Measurements from ENCODE around the gene ACACB. TPM values are rescaled to one million over a fixed set of nuclear protein-coding genes. Genes with fewer than 3 reads are reported as not detected.

The ACACB gene
- total RNA-seq, 1 experiment from 2014 or later, result 26.2 TPM

DNA sequence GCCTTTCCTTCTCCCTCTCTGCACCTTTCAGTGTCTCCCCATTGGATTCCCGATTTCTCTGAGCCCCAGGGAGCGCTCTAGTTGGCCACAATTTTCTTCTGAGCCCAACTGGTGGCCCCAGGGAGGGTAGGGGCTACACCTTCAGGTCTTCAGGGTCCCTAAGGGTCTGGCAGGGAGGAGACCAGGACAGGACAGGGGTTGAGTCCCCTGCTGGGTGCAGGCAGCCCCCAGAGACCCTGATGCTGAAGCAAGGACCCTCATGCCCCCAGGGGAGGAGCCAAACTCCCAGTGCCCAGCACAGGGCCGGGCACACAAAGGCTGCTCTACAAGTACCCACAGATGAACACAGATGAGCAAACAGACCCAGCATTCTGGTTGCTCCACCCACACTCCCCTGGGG, 180.0 kb downstream of the ACACB start:
- Histone ChIP-seq H3K27me3 (replicated peaks; ENCODE audit: control insufficient read depth, insufficient read depth, low read length) (no peaks in the 10 kb centered on the region), H3K4me3 (ENCODE audit: low read depth, low read length) (no peak overlapping the region), H3K4me1 (no peaks in the 10 kb centered on the region), H3K36me3 (ENCODE audit: control insufficient read depth, insufficient read depth, low read length) (no peaks in the 10 kb centered on the region), H3K9me3 (no peaks in the 10 kb centered on the region)
- no peak for DNase-seq
- Mint-ChIP-seq H3K27me3 (ENCODE audit: insufficient read depth, unreplicated experiment) (peaks cover 7% of the 10 kb centered on the region), H3K27ac (ENCODE audit: unreplicated experiment) (no peak overlapping the region), H3K9me3 (ENCODE audit: unreplicated experiment) (no peaks in the 10 kb centered on the region), H3K4me3 (ENCODE audit: unreplicated experiment) (no peak overlapping the region), H3K36me3 (ENCODE audit: insufficient read depth, unreplicated experiment) (no peaks in the 10 kb centered on the region), H3K4me1 (ENCODE audit: low read depth, unreplicated experiment) (peaks cover 4% of the 10 kb centered on the region)
- ChIA-PET CTCF (no interaction called here), POLR2A (no interaction called here)
- no peak for TF ChIP-seq CTCF (IDR thresholded peaks at IDR 0.05; ENCODE audit: insufficient read depth in 1 of 2, low read depth in 1 of 2, low read length in 1 of 2, severe bottlenecking in 1 of 2, unreplicated experiment in 1 of 2)
- intact Hi-C loops (cut with micrococcal nuclease; ENCODE audit: unreplicated experiment), result no loop called here
- BruUV-seq (replicated peaks), result no TSS peak

GRCh38 chr12:109299849-109300248, 183.5 kb downstream of the ACACB start:
- H3K36me3 Mint-ChIP-seq (ENCODE audit: insufficient read depth, unreplicated experiment), result no peaks in the 10 kb centered on the region
- Histone ChIP-seq H3K4me1 (no peaks in the 10 kb centered on the region), H3K36me3 (ENCODE audit: control insufficient read depth, insufficient read depth, low read length) (no peaks in the 10 kb centered on the region), H3K9me3 (no peaks in the 10 kb centered on the region), H3K4me3 (ENCODE audit: low read depth, low read length) (no peak overlapping the region), H3K27me3 (replicated peaks; ENCODE audit: control insufficient read depth, insufficient read depth, low read length) (no peaks in the 10 kb centered on the region)
- ChIA-PET POLR2A (no interaction called here), CTCF (no interaction called here)
- no peak overlapping the region for H3K4me3 Mint-ChIP-seq (ENCODE audit: unreplicated experiment)
- H3K27me3 Mint-ChIP-seq (ENCODE audit: insufficient read depth, unreplicated experiment), result peaks cover 10% of the 10 kb centered on the region
- H3K27ac Mint-ChIP-seq (ENCODE audit: unreplicated experiment), result no peak overlapping the region
- no peak for DNase-seq
- intact Hi-C loops (cut with micrococcal nuclease; ENCODE audit: unreplicated experiment), result loop anchor here (5.0 kb wide), 1 partner anchor 87 kb away; no protein-coding TSS in a partner anchor
- peaks cover 11% of the 10 kb centered on the region for H3K4me1 Mint-ChIP-seq (ENCODE audit: low read depth, unreplicated experiment)
- no peak for TF ChIP-seq CTCF (IDR thresholded peaks at IDR 0.05; ENCODE audit: insufficient read depth in 1 of 2, low read depth in 1 of 2, low read length in 1 of 2, severe bottlenecking in 1 of 2, unreplicated experiment in 1 of 2)
- no peaks in the 10 kb centered on the region for H3K9me3 Mint-ChIP-seq (ENCODE audit: unreplicated experiment)
- no TSS peak for BruUV-seq (replicated peaks)

DNA sequence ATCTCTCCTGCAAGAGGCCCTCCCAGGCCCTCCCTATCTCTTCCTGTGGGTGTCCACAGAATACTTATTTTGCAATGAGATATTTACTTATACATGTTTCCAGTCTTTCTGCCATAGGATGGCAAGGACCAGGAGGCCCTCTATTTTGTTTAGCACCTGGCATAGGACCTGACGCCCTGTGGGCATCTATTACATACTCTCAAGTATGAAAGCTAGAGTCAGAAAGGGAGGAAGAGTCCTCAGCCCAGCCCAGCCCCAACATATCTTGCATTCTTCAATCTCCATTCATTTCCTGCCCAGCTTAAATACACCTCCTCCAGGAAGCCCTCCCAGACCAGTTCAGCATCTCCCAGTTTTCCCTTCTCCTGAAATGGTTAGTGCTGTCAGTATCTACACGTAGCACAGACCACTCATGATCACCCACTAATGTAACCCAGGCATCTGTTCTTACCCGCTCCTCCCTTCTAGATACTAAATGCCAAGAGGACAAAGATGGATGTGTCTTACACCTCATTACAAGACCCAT, 185.3 kb downstream of the ACACB start:
- Mint-ChIP-seq H3K9me3 (ENCODE audit: unreplicated experiment) (no peaks in the 10 kb centered on the region), H3K4me1 (ENCODE audit: low read depth, unreplicated experiment) (peaks cover 11% of the 10 kb centered on the region), H3K36me3 (ENCODE audit: insufficient read depth, unreplicated experiment) (no peaks in the 10 kb centered on the region), H3K27ac (ENCODE audit: unreplicated experiment) (no peak overlapping the region), H3K4me3 (ENCODE audit: unreplicated experiment) (no peak overlapping the region), H3K27me3 (ENCODE audit: insufficient read depth, unreplicated experiment) (peaks cover 3% of the 10 kb centered on the region)
- ChIA-PET POLR2A (no interaction called here), CTCF (interaction anchor here (1.9 kb wide), 1 partner anchor 84 kb away, joined by 5 read pairs; no protein-coding TSS in a partner anchor)
- H3K27me3 ChIP-seq (replicated peaks; ENCODE audit: control insufficient read depth, insufficient read depth, low read length), result no peaks in the 10 kb centered on the region
- intact Hi-C loops (cut with micrococcal nuclease; ENCODE audit: unreplicated experiment), result loop anchor here (5.0 kb wide), 1 partner anchor 86 kb away; no protein-coding TSS in a partner anchor
- DNase-seq, result no peak
- H3K4me1 ChIP-seq, result no peaks in the 10 kb centered on the region
- no peak for TF ChIP-seq CTCF (IDR thresholded peaks at IDR 0.05; ENCODE audit: insufficient read depth in 1 of 2, low read depth in 1 of 2, low read length in 1 of 2, severe bottlenecking in 1 of 2, unreplicated experiment in 1 of 2)
- H3K9me3 ChIP-seq, result no peaks in the 10 kb centered on the region
- no TSS peak for BruUV-seq (replicated peaks)
- H3K4me3 ChIP-seq (ENCODE audit: low read depth, low read length), result no peak overlapping the region
- no peaks in the 10 kb centered on the region for H3K36me3 ChIP-seq (ENCODE audit: control insufficient read depth, insufficient read depth, low read length)
